NCI-H1436 treated with DMSO at 0.1 percent for 48 hours (cell line): ENCODE data around the gene SKAP1.
A peak's percentile ranks its signal among the peaks of the same experiment; 100 is the strongest.

Experiments used
- DNase-seq: peaks from one replicate; lab custom pipeline; 2025; lab: John Stamatoyannopoulos, UW

SKAP1 gene

GRCh38 chr17:48144231-48144630, 285.8 kb downstream of the SKAP1 start:
- DNase-seq: no peak

DNA sequence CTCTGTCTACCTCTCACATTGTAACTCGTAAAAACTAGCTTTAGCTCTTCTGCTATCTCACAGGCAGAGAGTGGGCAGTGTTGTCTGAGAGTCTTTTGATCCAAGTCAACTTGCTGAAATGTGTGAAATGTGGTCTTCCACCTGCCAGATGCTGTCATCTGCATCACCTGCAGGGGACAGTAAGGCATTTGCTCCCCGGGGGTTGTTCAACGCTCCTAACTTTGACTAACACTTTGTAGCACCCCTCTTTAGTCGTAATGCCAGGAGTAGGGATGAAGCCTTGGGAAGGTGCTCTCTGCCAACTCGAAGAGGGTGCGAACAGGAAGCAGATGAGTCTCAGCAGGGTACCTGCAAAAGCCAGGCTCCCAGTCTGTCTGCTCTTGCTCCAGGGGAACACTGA, 286.4 kb downstream of the SKAP1 start:
- DNase-seq: no peak

- no peak for DNase-seq
Observed at GRCh38 chr17:48139944-48140343, 290.1 kb downstream of the SKAP1 start.

DNA sequence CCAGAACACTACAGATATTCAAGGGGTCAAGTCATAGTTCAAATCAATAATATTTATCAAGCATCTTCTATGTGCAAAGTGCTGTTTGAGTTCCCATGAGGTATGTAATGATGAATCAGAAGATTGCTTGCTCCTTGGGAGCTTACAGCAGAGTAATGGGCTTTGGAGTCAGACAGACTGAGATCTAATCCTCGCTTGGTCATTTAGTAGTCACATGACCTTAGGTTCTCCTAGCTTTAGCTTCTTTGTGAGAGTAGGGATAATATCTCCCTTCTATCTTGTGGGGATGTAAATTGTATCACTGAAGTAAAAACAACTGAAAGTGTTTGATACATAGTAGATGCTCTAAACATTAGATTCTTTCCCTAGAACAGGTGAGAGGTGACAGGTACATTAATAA, 292.4 kb downstream of the SKAP1 start:
- DNase-seq: no peak

DNA sequence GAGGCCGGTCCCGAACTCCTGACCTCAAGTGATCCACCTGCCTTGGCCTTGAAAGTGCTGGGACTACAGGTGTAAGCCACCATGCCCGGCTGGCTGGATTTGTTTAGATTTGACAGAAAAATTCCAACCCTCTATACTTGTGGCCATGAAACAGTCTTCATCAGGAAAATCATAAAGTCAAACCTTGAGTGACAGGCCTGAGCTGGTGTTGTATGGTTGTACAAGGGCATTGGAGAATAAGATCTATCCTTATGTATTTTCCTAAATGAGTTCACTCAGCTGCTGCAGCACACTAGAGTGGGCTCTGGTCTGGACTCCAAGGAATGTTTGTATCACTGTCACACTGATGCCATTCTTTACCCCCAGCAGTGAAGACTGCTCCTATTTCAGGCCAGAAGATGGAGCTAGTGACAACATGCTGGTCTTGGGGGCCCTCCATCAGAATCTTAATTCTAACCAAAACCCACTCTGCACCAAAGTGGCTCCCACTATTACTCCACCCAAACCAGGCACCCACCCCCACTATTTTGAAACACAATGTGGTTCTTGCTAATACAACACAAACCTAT, 295.0 kb downstream of the SKAP1 start:
- no peak for DNase-seq

- DNase-seq: no peak
Observed at GRCh38 chr17:48132385-48132784, 297.6 kb downstream of the SKAP1 start.

DNA sequence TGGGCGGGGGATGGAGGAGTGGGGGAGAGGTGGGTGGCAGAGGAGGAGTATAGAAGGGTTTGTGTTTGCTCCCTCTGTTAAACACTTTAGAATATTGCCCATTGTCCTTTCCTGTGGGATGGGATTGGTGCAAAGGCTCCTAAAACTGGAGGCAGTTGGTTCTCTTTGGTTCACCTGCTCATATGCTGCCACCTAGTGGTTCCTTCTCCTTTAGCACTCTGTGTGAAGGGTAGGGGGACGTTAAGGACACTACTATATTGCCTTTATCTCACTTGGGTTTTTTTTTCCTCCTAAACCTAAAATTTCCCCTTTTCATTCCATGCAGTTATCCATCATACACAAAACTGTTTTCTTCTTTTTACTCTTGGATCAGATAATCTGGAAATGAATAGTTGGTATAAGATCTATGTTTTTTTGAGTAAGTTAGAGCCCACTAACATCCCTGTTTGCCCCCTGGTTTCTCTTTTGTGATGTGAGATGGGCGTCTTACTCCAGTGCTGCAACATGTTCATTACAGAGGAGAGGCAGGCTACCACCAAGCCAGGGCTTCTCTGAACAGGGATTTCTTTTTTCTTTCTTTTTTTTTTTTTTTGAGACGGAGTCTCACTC, 298.7 kb downstream of the SKAP1 start:
- peak; percentile 60 for DNase-seq

- DNase-seq: no peak
Observed at GRCh38 chr17:48129981-48130380, 300.0 kb downstream of the SKAP1 start.

- no peak for DNase-seq
Observed at GRCh38 chr17:48128400-48128799, 301.6 kb downstream of the SKAP1 start.

DNA sequence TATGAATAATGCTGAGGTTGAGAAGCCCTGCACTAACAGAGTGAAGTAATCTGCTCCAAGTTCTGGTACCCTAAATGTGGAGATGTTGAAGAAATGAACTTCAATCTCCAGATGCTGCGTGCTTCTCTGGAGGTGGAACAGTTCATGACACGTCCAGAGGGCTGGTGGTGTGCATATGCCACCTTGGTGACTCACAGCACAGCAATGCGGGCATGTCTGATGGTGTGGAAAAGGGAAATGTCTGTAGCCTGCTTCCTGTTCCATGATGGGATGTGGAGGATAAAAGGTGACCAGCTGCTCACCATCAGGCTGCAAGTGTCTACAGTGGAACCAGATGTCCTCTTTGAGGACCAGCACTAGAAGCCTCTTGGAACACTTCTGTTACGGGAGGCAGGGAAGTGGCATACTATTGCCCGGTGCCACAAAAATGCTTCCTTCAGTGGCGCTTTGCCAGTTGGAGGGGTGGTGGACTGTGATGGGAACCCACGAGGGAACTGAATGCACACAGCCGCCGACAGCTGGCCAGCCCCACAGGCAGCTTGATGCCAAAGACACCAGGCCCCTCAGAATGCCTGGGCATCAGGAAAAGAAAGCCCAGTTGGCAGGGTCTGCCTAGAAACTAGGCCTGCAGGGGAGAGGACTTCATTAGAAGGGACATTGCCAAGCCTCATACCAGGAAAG, 302.5 kb downstream of the SKAP1 start:
- DNase-seq: no peak

- DNase-seq: no peak
Observed at GRCh38 chr17:48126532-48126850, 303.5 kb downstream of the SKAP1 start.

DNA sequence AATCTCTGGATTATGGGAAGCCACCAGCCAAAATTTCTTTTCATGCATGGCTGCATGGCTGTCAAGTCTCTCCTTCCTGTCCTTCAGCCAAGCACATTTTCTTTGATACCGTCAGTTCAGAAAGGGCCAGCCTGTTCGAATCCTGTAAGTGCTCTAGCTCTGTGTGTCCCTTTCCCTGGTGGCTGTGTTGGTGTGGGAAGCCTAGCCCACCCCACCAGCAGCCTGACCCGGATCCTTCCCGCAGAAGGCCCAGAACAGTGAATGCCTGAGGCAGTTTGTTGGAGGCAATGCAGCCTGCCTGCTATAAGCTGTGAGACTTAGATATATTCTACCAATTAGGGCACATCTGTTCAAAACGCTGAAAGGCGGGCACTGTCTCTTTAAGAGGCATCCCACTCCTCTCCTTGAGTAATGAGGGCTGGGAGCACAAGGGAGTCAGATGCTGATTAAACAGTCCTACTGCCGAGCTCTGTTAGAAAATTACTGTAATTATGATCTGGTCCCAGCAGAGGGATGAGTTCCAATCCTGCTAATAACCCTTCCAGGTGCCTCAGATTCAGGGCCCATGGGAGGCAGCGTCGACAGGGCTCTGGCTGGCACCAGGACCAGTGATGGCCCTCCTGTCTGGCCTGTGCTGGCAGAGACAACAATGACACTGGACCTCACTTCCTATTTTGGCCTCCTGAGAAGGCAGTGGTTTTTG, 304.0 kb downstream of the SKAP1 start:
- DNase-seq: peak; percentile 48

DNA sequence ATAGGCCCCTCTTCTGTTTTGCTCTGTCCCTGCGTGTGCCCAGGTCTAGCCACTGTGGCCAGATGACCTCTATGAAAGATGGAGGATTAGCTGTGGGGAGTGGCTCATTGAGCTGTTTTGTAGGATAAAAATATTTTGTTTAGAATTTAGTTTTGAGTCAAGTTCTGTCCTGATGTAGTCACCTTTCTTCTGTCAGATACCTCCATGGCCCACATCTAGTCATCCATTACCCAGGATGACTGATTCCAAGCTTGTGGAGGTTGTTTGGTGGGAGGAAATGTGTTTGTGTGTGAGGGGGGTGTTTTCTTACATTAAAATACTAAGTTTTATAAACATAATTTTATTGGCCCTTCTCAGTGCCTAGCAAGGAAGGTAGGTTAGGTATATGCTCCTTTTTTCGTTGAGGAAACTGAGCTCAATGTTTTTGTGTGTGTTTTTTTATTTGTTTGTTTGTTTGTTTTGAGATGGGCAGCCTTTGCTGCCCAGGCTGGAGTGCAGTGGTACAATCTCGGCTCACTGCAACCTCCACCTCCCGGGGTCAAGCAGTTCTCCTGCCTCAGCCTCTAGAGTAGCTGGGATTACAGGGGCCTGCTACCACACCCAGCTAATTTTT, 306.1 kb downstream of the SKAP1 start:
- no peak for DNase-seq

DNA sequence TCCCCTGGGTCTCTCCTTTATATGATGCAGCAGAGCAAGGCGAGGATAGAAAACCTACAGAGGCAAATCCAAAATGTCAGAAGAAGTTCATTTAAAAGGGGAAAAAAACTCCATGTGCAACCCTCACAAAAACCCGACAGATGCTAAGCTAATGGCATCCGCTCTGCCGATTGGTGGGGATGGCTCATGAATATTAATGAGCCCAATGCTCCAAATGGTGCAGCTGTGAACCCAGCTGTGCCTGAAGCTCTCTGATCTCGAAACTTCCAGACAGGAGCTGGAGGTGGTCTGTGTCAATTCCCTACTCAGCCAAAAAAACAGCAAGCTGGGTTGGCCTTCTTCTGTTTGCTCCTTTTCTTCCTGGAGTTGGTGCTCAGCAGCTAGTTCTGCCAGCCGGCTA, 306.9 kb downstream of the SKAP1 start:
- no peak for DNase-seq

DNA sequence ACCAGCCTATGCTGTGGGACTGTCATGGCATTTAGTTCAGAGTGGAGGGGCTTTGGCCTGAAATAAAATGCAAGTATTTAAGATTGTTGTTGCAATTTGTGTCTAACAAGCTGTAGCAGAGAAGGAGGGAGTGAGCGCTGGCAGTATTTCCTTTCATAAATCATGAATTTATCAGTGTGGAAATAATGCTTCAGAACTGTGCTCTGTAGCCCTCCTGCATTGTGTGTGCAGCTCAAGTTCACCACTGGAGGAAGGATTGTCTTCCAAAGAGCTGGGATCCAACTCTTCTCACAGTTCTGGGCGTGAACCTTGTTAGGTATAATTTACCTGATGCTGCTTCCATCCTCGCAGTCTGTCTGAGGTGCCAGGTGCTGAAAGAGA, 307.4 kb downstream of the SKAP1 start:
- no peak for DNase-seq

- no peak for DNase-seq
Observed at GRCh38 chr17:48121923-48122664, 307.9 kb downstream of the SKAP1 start.

- no peak for DNase-seq
Observed at GRCh38 chr17:48113201-48113676, 316.8 kb downstream of the SKAP1 start.

- DNase-seq: no peak
Observed at GRCh38 chr17:48111937-48112241, 318.1 kb downstream of the SKAP1 start.

- DNase-seq: no peak
Observed at GRCh38 chr17:48110761-48111160, 319.3 kb downstream of the SKAP1 start.

GRCh38 chr17:48107137-48108055, 322.6 kb downstream of the SKAP1 start, which contains the start of gene SNX11:
TSS of gene SNX11 (plus strand) at chr17:48107766. CDS start at chr17:48112044, 4,278 bp downstream.
- peak; percentile 77 for DNase-seq

DNA sequence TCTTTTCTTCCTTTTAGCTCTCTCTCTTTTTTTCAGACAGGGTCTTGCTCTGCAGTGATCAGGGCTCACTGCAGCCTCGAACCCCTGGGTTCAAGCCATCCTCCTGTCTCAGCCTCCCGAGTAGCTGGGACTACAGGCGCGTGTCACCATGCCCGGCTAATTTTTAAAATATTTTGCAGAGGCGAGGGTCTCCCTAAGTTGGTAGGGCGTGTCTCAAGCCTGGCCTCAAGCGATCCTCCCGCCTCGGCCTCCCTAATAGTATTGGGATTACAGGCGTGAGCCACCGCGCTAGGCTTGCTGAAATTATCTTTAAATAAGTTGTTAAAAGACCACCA, 323.2 kb downstream of the SKAP1 start:
- DNase-seq: no peak
